Measurements from ENCODE around the gene SH3RF3. TPM values are rescaled to one million over a fixed set of nuclear protein-coding genes. Genes with fewer than 3 reads are reported as not detected.

The SH3RF3 gene
- total and polyA plus RNA-seq, 10 of the 15 experiments (the other 5 are each of a cell fraction or from before 2014, with no cell fraction given): 0.08 to 8.8 (median 2.3) TPM

GRCh38 chr2:109415581-109416013 lies 286.6 kb downstream of the SH3RF3 start:
- Histone ChIP-seq H4K20me1 (ENCODE audit: control insufficient read depth, insufficient read depth) (no peaks in the 10 kb centered on the region; the same call in 1 of the 2 replicates), H2AFZ (ENCODE audit: control insufficient read depth, low read depth, low read length) (no peak overlapping the region), H3K4me1 (ENCODE audit: control insufficient read depth, insufficient read depth, low read length) (no peaks in the 10 kb centered on the region), H3K9me3 (replicated peaks; ENCODE audit: control insufficient read depth, insufficient read depth, low read length) (no peaks in the 10 kb centered on the region), H3K9ac (ENCODE audit: control insufficient read depth, insufficient read depth, low read length) (no peak overlapping the region), H3K27me3 (replicated peaks in 1 of 2; ENCODE audit: control insufficient read depth in 2 of 2, insufficient read depth in 2 of 2, low read length in 1 of 2) (no peaks in the 10 kb centered on the region), H3K4me3 (no peak overlapping the region), H3K79me2 (ENCODE audit: control insufficient read depth, insufficient read depth, low read length) (no peaks in the 10 kb centered on the region), H3K27ac (ENCODE audit: control insufficient read depth, insufficient read depth) (no peak overlapping the region), H3K36me3 (ENCODE audit: control insufficient read depth in 2 of 2, insufficient read depth in 2 of 2, low read length in 1 of 2) (no peaks in the 10 kb centered on the region), H3K4me2 (ENCODE audit: control insufficient read depth, insufficient read depth) (no peak overlapping the region)
- no TSS peak for BruUV-seq (replicated peaks)
- SMC1A ChIA-PET (ENCODE audit: uncharacterized antibody, unreplicated experiment): no interaction called here
- no peak for ATAC-seq
- POLR2A ChIA-PET: no interaction called here
- CTCF ChIA-PET: no interaction called here
- 31% methylated on average over 7 of the region's 7 CpGs for WGBS (ENCODE audit: insufficient coverage, insufficient replicate concordance, low lambda C conversion rate, missing lambda C conversion rate)
- in situ Hi-C loops (cut with MboI) (no loop called here), intact Hi-C loops (cut with micrococcal nuclease; ENCODE audit: unreplicated experiment) (no loop called here)
- RAD21 ChIA-PET (ENCODE audit: unreplicated experiment): no interaction called here
- TF ChIP-seq MLLT1 (IDR thresholded peaks at IDR 0.05): no peak
- no peak for TF ChIP-seq FOXK2 (IDR thresholded peaks at IDR 0.05)
- TF ChIP-seq TARDBP (IDR thresholded peaks at IDR 0.05; ENCODE audit: borderline replicate concordance): no peak
- no peak for TF ChIP-seq IKZF1 (conservative IDR thresholded peaks at IDR 0.05)
- no peak for FAIRE-seq
- no peak for DNase-seq (ENCODE audit: low read depth, low spot score)

DNA sequence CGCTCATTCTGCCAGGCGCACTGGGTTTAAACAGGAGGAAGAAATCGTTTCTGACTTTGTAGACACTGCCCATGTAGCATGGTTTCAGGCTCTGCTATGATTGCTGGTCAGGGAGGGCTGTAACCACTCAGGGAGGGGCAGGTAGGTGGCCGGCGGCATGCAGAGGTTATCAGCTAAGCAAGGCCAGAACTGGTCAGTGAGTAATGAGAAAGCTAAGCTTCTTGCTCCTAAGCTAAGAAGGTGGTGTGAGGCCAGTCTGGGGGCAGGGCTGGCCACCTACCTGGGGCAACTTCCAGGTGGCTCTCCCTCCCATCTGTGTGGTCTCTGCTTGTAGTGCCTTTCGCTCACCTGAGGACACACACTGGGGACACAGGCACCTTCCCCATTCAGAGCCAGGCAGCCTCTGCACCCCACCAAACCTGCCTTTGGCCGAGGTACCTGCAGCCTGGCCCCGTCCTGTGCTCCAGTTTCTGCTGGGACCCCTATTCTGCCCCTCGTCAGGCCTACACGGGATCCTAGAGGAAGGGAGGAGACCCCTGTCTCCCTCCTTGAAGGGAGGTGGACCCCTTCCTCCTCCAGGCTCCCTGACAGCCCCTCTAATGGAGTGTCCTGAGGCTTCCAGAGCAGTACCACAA lies 288.8 kb downstream of the SH3RF3 start:
- intact Hi-C loops (cut with micrococcal nuclease; ENCODE audit: unreplicated experiment): no loop called here
- TF ChIP-seq CUX1 (IDR thresholded peaks at IDR 0.05; ENCODE audit: insufficient replicate concordance, low read depth, low read length) (no peak), LARP7 (IDR thresholded peaks at IDR 0.05) (no peak), POU2F2 (IDR thresholded peaks at IDR 0.05; ENCODE audit: borderline replicate concordance, low read depth, low read length) (no peak), SREBF1 (IDR thresholded peaks at IDR 0.05; ENCODE audit: low read length) (no peak)
- TF ChIP-seq, protein P1, sequence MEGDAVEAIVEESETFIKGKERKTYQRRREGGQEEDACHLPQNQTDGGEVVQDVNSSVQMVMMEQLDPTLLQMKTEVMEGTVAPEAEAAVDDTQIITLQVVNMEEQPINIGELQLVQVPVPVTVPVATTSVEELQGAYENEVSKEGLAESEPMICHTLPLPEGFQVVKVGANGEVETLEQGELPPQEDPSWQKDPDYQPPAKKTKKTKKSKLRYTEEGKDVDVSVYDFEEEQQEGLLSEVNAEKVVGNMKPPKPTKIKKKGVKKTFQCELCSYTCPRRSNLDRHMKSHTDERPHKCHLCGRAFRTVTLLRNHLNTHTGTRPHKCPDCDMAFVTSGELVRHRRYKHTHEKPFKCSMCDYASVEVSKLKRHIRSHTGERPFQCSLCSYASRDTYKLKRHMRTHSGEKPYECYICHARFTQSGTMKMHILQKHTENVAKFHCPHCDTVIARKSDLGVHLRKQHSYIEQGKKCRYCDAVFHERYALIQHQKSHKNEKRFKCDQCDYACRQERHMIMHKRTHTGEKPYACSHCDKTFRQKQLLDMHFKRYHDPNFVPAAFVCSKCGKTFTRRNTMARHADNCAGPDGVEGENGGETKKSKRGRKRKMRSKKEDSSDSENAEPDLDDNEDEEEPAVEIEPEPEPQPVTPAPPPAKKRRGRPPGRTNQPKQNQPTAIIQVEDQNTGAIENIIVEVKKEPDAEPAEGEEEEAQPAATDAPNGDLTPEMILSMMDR (IDR thresholded peaks at IDR 0.05 in 2 of 3, conservative IDR thresholded peaks at IDR 0.05 in 1 of 3; ENCODE audit: control insufficient read depth in 2 of 3, extremely low read depth in 1 of 3, insufficient read depth in 1 of 3, low read depth in 3 of 3, low read length in 3 of 3): no peak

More for the DNA sequence above, 288.8 kb downstream of the SH3RF3 start:
- Histone ChIP-seq H3K27me3 (replicated peaks in 1 of 2; ENCODE audit: control insufficient read depth in 2 of 2, insufficient read depth in 2 of 2, low read length in 1 of 2) (no peaks in the 10 kb centered on the region), H3K4me2 (ENCODE audit: control insufficient read depth, insufficient read depth) (no peak overlapping the region), H3K9me3 (replicated peaks; ENCODE audit: control insufficient read depth, insufficient read depth, low read length) (no peaks in the 10 kb centered on the region), H3K4me3 (no peak overlapping the region), H3K4me1 (ENCODE audit: control insufficient read depth, insufficient read depth, low read length) (no peaks in the 10 kb centered on the region), H3K79me2 (ENCODE audit: control insufficient read depth, insufficient read depth, low read length) (no peaks in the 10 kb centered on the region), H2AFZ (ENCODE audit: control insufficient read depth, low read depth, low read length) (no peak overlapping the region), H3K36me3 (ENCODE audit: control insufficient read depth in 2 of 2, insufficient read depth in 2 of 2, low read length in 1 of 2) (no peaks in the 10 kb centered on the region), H4K20me1 (ENCODE audit: control insufficient read depth, insufficient read depth) (no peaks in the 10 kb centered on the region; the same call in 1 of the 2 replicates), H3K9ac (ENCODE audit: control insufficient read depth, insufficient read depth, low read length) (no peak overlapping the region), H3K27ac (ENCODE audit: control insufficient read depth, insufficient read depth) (no peak overlapping the region)
- CTCF ChIA-PET: no interaction called here
- WGBS (ENCODE audit: insufficient coverage, insufficient replicate concordance, low lambda C conversion rate, missing lambda C conversion rate): 41% methylated on average over 10 of the region's 10 CpGs
- SMC1A ChIA-PET (ENCODE audit: uncharacterized antibody, unreplicated experiment): no interaction called here
- BruUV-seq (replicated peaks): no TSS peak
- in situ Hi-C loops (cut with MboI): no loop called here
- RAD21 ChIA-PET (ENCODE audit: unreplicated experiment): no interaction called here
- POLR2A ChIA-PET: no interaction called here
- FAIRE-seq: no peak
- DNase-seq (ENCODE audit: low read depth, low spot score): no peak
- no peak for ATAC-seq

Data from GM12878 (cell line).